ENCODE measurements around the gene NBEA. TPM values are rescaled to one million over a fixed set of nuclear protein-coding genes. Genes with fewer than 3 reads are reported as not detected.

Gene NBEA
- total RNA-seq, 1 experiment from 2014 or later = 3.3 TPM

DNA sequence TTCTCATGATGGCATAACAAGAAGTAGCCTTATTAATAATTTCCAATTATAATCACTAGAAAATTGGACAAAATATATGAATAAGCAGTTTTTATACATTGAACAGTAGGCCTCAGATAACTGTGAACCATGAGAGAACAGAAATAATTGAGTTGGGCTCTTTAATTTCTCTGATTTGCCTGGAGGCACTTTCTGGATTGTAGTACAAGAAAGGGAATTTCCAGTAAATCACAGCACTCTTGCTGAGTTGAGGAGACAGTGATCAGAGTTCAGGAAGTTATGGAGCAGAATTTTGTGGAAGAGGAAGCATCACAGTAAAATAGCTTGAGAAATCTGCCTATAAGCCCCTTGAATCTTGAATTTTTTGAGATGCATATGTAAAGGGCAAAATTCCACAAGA is 318.2 kb downstream of the NBEA start:
- H3K9me3 Mint-ChIP-seq (ENCODE audit: unreplicated experiment) = peaks cover 18% of the 10 kb centered on the region
- H3K4me1 Mint-ChIP-seq (ENCODE audit: insufficient read depth, unreplicated experiment) = no peaks in the 10 kb centered on the region
- no peaks in the 10 kb centered on the region for H3K36me3 Mint-ChIP-seq (ENCODE audit: insufficient read depth, unreplicated experiment)
- H3K4me3 Mint-ChIP-seq (ENCODE audit: unreplicated experiment) = no peak overlapping the region
- DNase-seq (ENCODE audit: unreplicated experiment) = no peak
- intact Hi-C loops (cut with micrococcal nuclease) = no loop called here
- TF ChIP-seq, protein P1, sequence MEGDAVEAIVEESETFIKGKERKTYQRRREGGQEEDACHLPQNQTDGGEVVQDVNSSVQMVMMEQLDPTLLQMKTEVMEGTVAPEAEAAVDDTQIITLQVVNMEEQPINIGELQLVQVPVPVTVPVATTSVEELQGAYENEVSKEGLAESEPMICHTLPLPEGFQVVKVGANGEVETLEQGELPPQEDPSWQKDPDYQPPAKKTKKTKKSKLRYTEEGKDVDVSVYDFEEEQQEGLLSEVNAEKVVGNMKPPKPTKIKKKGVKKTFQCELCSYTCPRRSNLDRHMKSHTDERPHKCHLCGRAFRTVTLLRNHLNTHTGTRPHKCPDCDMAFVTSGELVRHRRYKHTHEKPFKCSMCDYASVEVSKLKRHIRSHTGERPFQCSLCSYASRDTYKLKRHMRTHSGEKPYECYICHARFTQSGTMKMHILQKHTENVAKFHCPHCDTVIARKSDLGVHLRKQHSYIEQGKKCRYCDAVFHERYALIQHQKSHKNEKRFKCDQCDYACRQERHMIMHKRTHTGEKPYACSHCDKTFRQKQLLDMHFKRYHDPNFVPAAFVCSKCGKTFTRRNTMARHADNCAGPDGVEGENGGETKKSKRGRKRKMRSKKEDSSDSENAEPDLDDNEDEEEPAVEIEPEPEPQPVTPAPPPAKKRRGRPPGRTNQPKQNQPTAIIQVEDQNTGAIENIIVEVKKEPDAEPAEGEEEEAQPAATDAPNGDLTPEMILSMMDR (IDR thresholded peaks at IDR 0.05; ENCODE audit: unreplicated experiment) = no peak
- ChIA-PET POLR2A (no interaction called here), CTCF (no interaction called here)
- no TSS peak for BruUV-seq (replicated peaks)
- no peaks in the 10 kb centered on the region for H3K27me3 Mint-ChIP-seq (ENCODE audit: insufficient read depth, unreplicated experiment)
- H3K27ac Mint-ChIP-seq (ENCODE audit: low read depth, unreplicated experiment) = no peak overlapping the region

DNA sequence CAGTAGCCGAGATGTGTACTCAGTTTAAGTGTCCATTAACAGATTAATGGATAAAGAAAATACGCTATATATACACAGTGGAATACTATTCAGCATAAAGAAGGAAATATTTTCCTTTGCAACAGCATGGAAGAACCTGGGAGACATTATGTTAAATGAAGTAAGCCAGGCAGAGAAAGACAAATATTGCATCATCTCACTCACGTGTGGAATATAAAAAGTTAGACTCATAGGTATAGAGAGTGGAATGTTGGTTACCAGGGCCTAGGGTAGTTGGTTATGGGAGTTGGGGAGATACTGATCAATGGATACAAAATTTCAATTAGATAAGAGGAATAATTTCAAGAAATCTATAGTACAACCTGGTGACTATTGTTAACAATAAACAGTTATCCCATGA is 324.3 kb downstream of the NBEA start:
- H3K4me1 Mint-ChIP-seq (ENCODE audit: insufficient read depth, unreplicated experiment) = no peaks in the 10 kb centered on the region
- H3K9me3 Mint-ChIP-seq (ENCODE audit: unreplicated experiment) = peaks cover 27% of the 10 kb centered on the region
- H3K27me3 Mint-ChIP-seq (ENCODE audit: insufficient read depth, unreplicated experiment) = no peaks in the 10 kb centered on the region
- no peak overlapping the region for H3K4me3 Mint-ChIP-seq (ENCODE audit: unreplicated experiment)
- CTCF ChIA-PET = no interaction called here
- POLR2A ChIA-PET = no interaction called here
- no TSS peak for BruUV-seq (replicated peaks)
- no peak overlapping the region for H3K27ac Mint-ChIP-seq (ENCODE audit: low read depth, unreplicated experiment)
- TF ChIP-seq, protein P1 (IDR thresholded peaks at IDR 0.05; ENCODE audit: unreplicated experiment) = no peak
- intact Hi-C loops (cut with micrococcal nuclease) = no loop called here
- H3K36me3 Mint-ChIP-seq (ENCODE audit: insufficient read depth, unreplicated experiment) = no peaks in the 10 kb centered on the region
- DNase-seq (ENCODE audit: unreplicated experiment) = no peak

DNA sequence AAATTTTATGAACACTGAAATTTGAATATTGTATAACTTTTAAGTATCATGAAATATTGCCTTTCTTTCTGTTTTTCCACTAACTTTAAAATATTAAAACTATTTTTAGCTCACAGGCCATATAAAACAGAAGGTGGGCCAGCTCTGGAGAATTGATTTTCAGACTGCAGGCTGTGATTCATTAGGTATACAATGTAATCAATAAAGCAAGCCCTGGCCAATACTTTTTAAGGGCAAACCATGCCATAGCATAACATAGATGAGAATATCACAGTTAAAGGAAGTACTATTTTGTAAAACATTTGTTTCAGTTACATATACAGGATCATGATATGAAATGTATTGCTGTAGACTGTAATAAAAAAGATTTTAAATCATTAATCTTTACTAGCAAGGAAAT is 336.8 kb downstream of the NBEA start:
- no peaks in the 10 kb centered on the region for H3K36me3 Mint-ChIP-seq (ENCODE audit: insufficient read depth, unreplicated experiment)
- ChIA-PET POLR2A (no interaction called here), CTCF (interaction anchor here (0.8 kb wide), 1 partner anchor 1637 kb away, joined by 3 read pairs; no protein-coding TSS in a partner anchor)
- intact Hi-C loops (cut with micrococcal nuclease) = no loop called here
- H3K4me3 Mint-ChIP-seq (ENCODE audit: unreplicated experiment) = no peak overlapping the region
- H3K9me3 Mint-ChIP-seq (ENCODE audit: unreplicated experiment) = no peaks in the 10 kb centered on the region
- no peaks in the 10 kb centered on the region for H3K27me3 Mint-ChIP-seq (ENCODE audit: insufficient read depth, unreplicated experiment)
- no peak overlapping the region for H3K27ac Mint-ChIP-seq (ENCODE audit: low read depth, unreplicated experiment)
- TF ChIP-seq, protein P1 (IDR thresholded peaks at IDR 0.05; ENCODE audit: unreplicated experiment) = no peak
- BruUV-seq (replicated peaks) = no TSS peak
- H3K4me1 Mint-ChIP-seq (ENCODE audit: insufficient read depth, unreplicated experiment) = no peaks in the 10 kb centered on the region
- DNase-seq (ENCODE audit: unreplicated experiment) = no peak

DNA sequence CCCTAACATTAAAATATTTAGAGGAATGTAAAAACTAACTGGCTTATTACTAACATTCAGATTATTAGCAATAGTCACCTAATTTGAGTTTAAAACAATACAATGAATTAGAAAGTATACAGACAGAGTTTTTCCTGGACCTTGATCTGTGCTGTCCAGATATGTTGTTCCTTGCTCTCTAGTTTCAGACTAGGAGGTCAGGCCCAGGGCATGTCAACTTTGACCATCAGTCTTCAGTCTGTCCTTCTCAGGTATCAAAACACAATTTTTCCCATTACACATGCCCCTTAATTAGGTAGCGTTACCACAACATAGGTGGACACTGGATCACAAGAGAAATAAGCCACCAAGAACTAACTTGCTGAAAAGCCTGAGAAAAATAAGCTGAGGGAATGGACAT is 337.4 kb downstream of the NBEA start:
- Mint-ChIP-seq H3K4me1 (ENCODE audit: insufficient read depth, unreplicated experiment) (no peaks in the 10 kb centered on the region), H3K4me3 (ENCODE audit: unreplicated experiment) (no peak overlapping the region), H3K9me3 (ENCODE audit: unreplicated experiment) (no peaks in the 10 kb centered on the region), H3K27ac (ENCODE audit: low read depth, unreplicated experiment) (no peak overlapping the region), H3K36me3 (ENCODE audit: insufficient read depth, unreplicated experiment) (no peaks in the 10 kb centered on the region), H3K27me3 (ENCODE audit: insufficient read depth, unreplicated experiment) (no peaks in the 10 kb centered on the region)
- POLR2A ChIA-PET = no interaction called here
- TF ChIP-seq, protein P1 (IDR thresholded peaks at IDR 0.05; ENCODE audit: unreplicated experiment) = no peak
- CTCF ChIA-PET = interaction anchor here (0.8 kb wide), 2 partner anchors 755 to 1638 kb away, joined by 3 read pairs; no protein-coding TSS in a partner anchor
- no TSS peak for BruUV-seq (replicated peaks)
- intact Hi-C loops (cut with micrococcal nuclease) = no loop called here
- no peak for DNase-seq (ENCODE audit: unreplicated experiment)

Measured in MCF 10A (cell line).